ENCODE results near the gene TCF19.

- TF ChIP-seq EZH2 (IDR thresholded peaks at IDR 0.05; ENCODE audit: borderline replicate concordance, low read depth, low read length, severe bottlenecking) = no peak
- no peak for TF ChIP-seq POLR2A (IDR thresholded peaks at IDR 0.05; ENCODE audit: low read depth, low read length)
- no peak for TF ChIP-seq CTCF (IDR thresholded peaks at IDR 0.05; ENCODE audit: extremely low read depth in 1 of 2, insufficient read depth in 1 of 2, low read depth in 1 of 2, low read length in 2 of 2)
- TF ChIP-seq POLR2AphosphoS5 (IDR thresholded peaks at IDR 0.05; ENCODE audit: insufficient read depth, low read depth, low read length) = peak; percentile 74
- peak; percentile 89 for TF ChIP-seq MYC (IDR thresholded peaks at IDR 0.05; ENCODE audit: low read depth, low read length)
- no peak for TF ChIP-seq FOS (IDR thresholded peaks at IDR 0.05; ENCODE audit: borderline replicate concordance, insufficient read depth, low read length)
- peak; percentile 86 for TF ChIP-seq MAX (IDR thresholded peaks at IDR 0.05; ENCODE audit: insufficient read depth, insufficient read length)
Observed at GRCh38 chr6:31122791-31123706, 35.3 kb upstream of the TCF19 start.

All from endothelial cell of umbilical vein (primary cell).